Left lobe of liver (tissue), 2 donors: ENCODE data around the gene SLC29A1. TPM values are rescaled to one million over a fixed set of nuclear protein-coding genes. Genes with fewer than 3 reads are reported as not detected.

Experiments
- ATAC-seq: fragments of 200-7000 bp; cut with Tn5 transposase; one replicate; pipeline ENCODE4 v1.9.1; 2020; ENCODE audit warnings: mild to moderate bottlenecking, moderate library complexity
- DNase-seq: peaks from one replicate; pipeline ENCODE4 v3.0.0-alpha.2; 2020; ENCODE audit warnings: low spot score
- total RNA-seq: library from RNA; stranded (reverse); gene quantifications from one replicate; pipeline ENCODE4 v1.2.1, GENCODE V29; 2021
- donor health status: DM: no; HTN: no; CAD: no; lungs with moderate emphysema.
- donor health status: DM: no; HTN: yes; CAD: no.

SLC29A1 gene
- total RNA-seq, 1 donor from 2014 or later, result 37.5 TPM

- DNase-seq (peak; percentile 94), ATAC-seq (peak; percentile 68)
These were observed 11.0 kb downstream of the SLC29A1 start for GRCh38 chr6:44234101-44235025.

GRCh38 chr6:44235269-44235668 is 11.9 kb downstream of the SLC29A1 start:
- ATAC-seq (no peak), DNase-seq (no peak)

GRCh38 chr6:44235891-44236516 is 12.6 kb downstream of the SLC29A1 start:
- DNase-seq, result peak; percentile 74
- ATAC-seq, result peak; percentile 3

- DNase-seq (peak; percentile 95), ATAC-seq (peak; percentile 77)
These were observed 13.8 kb downstream of the SLC29A1 start for GRCh38 chr6:44237021-44237812.

- DNase-seq (peak; percentile 83), ATAC-seq (peak; percentile 71)
These were observed 14.5 kb downstream of the SLC29A1 start for GRCh38 chr6:44237813-44238433.

GRCh38 chr6:44238687-44239350 is 15.4 kb downstream of the SLC29A1 start:
- ATAC-seq (no peak), DNase-seq (no peak)

GRCh38 chr6:44243345-44243744 is 19.9 kb downstream of the SLC29A1 start:
- no peak for ATAC-seq
- DNase-seq, result no peak

GRCh38 chr6:44245391-44245911 is 22.1 kb downstream of the SLC29A1 start:
- no peak for DNase-seq
- ATAC-seq, result no peak

GRCh38 chr6:44245912-44246662 is 22.7 kb downstream of the SLC29A1 start:
- DNase-seq (peak; percentile 95), ATAC-seq (peak; percentile 81)

GRCh38 chr6:44246663-44247337 is 23.4 kb downstream of the SLC29A1 start, which contains the start of gene HSP90AB1:
Gene HSP90AB1 (plus strand): TSS chr6:44247101. CDS start chr6:44248630, 1,529 bp downstream.
- DNase-seq, result peak; percentile 97
- ATAC-seq, result peak; percentile 80

GRCh38 chr6:44247338-44248302 is 24.2 kb downstream of the SLC29A1 start:
- ATAC-seq (peak; percentile 12), DNase-seq (peak; percentile 79)

GRCh38 chr6:44248579-44248978 is 25.2 kb downstream of the SLC29A1 start:
- ATAC-seq, result no peak

GRCh38 chr6:44249082-44249748 is 25.8 kb downstream of the SLC29A1 start:
- ATAC-seq (no peak), DNase-seq (no peak)

More at GRCh38 chr6:44248579-44248978, 25.2 kb downstream of the SLC29A1 start:
- DNase-seq, result no peak

- DNase-seq (no peak), ATAC-seq (no peak)
These were observed 26.8 kb downstream of the SLC29A1 start for GRCh38 chr6:44250067-44250717.

GRCh38 chr6:44250718-44251123 is 27.3 kb downstream of the SLC29A1 start:
- no peak for ATAC-seq

More at GRCh38 chr6:44250718-44251123, 27.3 kb downstream of the SLC29A1 start:
- no peak for DNase-seq
